Esophagus muscularis mucosa (tissue), 4 donors: ENCODE results near the gene PRMT7.

Experiments used
- EP300 ChIP-seq: sonication (generic); formaldehyde crosslinking; IDR thresholded peaks from one replicate; pipeline ENCODE4 v1.6.1; 2017; ENCODE audit warnings: antibody characterized with exemption
- POLR2A ChIP-seq: fragments of 450-650 bp; IDR thresholded peaks from one replicate; pipeline ENCODE4 v1.6.1; 2017; ENCODE audit warnings: antibody characterized with exemption, moderate library complexity, mild to moderate bottlenecking, low read depth
- TF ChIP-seq, protein P1 (sequence below), 3 experiments: fragments of 200-600 bp in 2 of 3; fragments of 450-650 bp in 1 of 3; sonication (generic) in 2 of 3; IDR thresholded peaks; one replicate each; pipeline ENCODE4 v1.5.1; 2017 to 2019; ENCODE audit warnings: antibody characterized with exemption in 3 of 3, mild to moderate bottlenecking in 2 of 3, moderate library complexity in 1 of 3

DNA sequence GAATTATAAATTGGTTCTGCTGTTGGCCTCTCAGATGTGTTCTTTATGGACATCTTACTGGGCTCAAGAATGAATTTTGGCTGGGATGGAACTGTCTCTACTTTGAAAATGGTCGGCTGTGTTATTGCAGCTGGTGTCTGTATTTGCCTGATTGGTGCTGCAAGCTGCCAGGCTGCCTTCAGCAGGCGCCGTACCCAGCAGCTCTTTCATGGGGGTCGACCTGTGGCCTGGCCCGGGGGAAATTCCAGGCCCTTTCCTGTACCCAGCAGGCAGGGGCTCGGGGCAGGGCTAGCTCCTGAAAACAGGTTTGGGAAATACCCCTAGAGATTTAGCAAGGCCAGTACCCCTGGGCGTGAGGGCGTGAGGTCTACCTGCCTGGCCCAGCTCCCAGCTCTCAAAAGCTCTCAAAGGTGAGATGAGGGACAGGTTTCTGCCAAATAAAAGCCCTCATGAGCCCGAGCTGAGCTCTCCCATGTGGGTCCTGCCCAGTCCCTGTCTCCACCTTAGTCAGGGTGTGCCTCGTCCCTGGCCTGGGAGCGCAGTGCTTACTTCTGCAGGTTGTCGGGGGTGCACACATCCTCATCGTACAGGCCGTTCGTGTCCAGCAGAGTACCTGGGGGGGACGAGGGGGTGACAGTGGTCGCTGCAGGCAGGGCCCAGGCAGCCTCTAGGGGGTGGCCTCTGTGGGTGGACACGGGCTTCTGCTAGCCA, 52.3 kb downstream of the PRMT7 start:
- no peak for TF ChIP-seq POLR2A
- no peak for TF ChIP-seq EP300
- TF ChIP-seq, protein P1, sequence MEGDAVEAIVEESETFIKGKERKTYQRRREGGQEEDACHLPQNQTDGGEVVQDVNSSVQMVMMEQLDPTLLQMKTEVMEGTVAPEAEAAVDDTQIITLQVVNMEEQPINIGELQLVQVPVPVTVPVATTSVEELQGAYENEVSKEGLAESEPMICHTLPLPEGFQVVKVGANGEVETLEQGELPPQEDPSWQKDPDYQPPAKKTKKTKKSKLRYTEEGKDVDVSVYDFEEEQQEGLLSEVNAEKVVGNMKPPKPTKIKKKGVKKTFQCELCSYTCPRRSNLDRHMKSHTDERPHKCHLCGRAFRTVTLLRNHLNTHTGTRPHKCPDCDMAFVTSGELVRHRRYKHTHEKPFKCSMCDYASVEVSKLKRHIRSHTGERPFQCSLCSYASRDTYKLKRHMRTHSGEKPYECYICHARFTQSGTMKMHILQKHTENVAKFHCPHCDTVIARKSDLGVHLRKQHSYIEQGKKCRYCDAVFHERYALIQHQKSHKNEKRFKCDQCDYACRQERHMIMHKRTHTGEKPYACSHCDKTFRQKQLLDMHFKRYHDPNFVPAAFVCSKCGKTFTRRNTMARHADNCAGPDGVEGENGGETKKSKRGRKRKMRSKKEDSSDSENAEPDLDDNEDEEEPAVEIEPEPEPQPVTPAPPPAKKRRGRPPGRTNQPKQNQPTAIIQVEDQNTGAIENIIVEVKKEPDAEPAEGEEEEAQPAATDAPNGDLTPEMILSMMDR (IDR thresholded peaks at IDR 0.05): no peak
